Panc1 (cell line): ENCODE measurements around the gene SPSB1. TPM values are rescaled to one million over a fixed set of nuclear protein-coding genes. Genes with fewer than 3 reads are reported as not detected.

Experiments used
- ATAC-seq: fragments of 200-7000 bp; cut with Tn5 transposase; 2 replicates; pipeline ENCODE4 v1.9.1; 2020; ENCODE audit warnings: mild to moderate bottlenecking, moderate library complexity
- BruUV-seq: library from RNA; stranded (reverse); fragments of 400-500 nt; replicated peaks from 2 replicates; lab custom pipeline; 2021; lab: Mats Ljungman, UMichigan
- CTCF ChIA-PET: fragments of 300-600 bp; sonication (Branson Sonifier 250); formaldehyde crosslinking; loops from one replicate; lab custom pipeline; 2022; ENCODE audit warnings: antibody characterized with exemption; lab: Charles Lee
- POLR2A ChIA-PET: fragments of 300-600 bp; sonication (Branson Sonifier 250); formaldehyde crosslinking; loops from one replicate; lab custom pipeline; 2022; ENCODE audit warnings: antibody characterized with exemption; lab: Charles Lee
- DNase-seq: peaks from one replicate; pipeline ENCODE4 v3.0.0-alpha.2; 2010; ENCODE audit warnings: low read depth, low spot score
- H3K27ac ChIP-seq: 2 replicates; pipeline ENCODE4 v1.5.1; 2011; ENCODE audit warnings: mild to moderate bottlenecking, low read length, inconsistent platforms
- H3K27me3 ChIP-seq: fragments of 200-500 bp; sonication (Bioruptor generic); 2 replicates; pipeline ENCODE4 v1.6.0; 2014; ENCODE audit warnings: low read length, inconsistent platforms; ENCODE audit not compliant: control insufficient read depth, insufficient read depth
- H3K36me3 ChIP-seq: fragments of 200-500 bp; sonication (Bioruptor generic); 2 replicates; pipeline ENCODE4 v1.5.1; 2014; ENCODE audit warnings: inconsistent platforms, mild to moderate bottlenecking, low read length, moderate library complexity; ENCODE audit not compliant: control insufficient read depth, insufficient read depth
- H3K4me1 ChIP-seq: 2 replicates; pipeline ENCODE4 v1.5.1; 2011; ENCODE audit warnings: inconsistent platforms, mild to moderate bottlenecking, low read length, moderate library complexity; ENCODE audit not compliant: control insufficient read depth, insufficient read depth
- H3K4me3 ChIP-seq, 2 experiments: 2 replicates each; pipeline ENCODE4 v1.5.1; 2011 to 2012; ENCODE audit warnings: low read depth in 2 of 2, low read length in 2 of 2, mild to moderate bottlenecking in 2 of 2, inconsistent platforms in 1 of 2, moderate library complexity in 1 of 2
- H3K9me3 ChIP-seq: fragments of 200-500 bp; sonication (Bioruptor generic); 2 replicates; pipeline ENCODE4 v1.5.1; 2014; ENCODE audit warnings: low read depth, mild to moderate bottlenecking, inconsistent platforms, low read length, moderate library complexity; ENCODE audit not compliant: control insufficient read depth, insufficient read depth
- CTCF ChIP-seq: fragments of 450-650 bp; IDR thresholded peaks from 2 replicates; pipeline ENCODE4 v1.5.1; 2017; ENCODE audit warnings: mild to moderate bottlenecking
- POLR2AphosphoS5 ChIP-seq: IDR thresholded peaks from 2 replicates; pipeline ENCODE4 v1.6.1; 2012; ENCODE audit warnings: mild to moderate bottlenecking, low read depth, low read length, moderate library complexity
- REST ChIP-seq, 2 experiments: IDR thresholded peaks; 2 replicates each; pipeline ENCODE4 v1.6.1; 2011 to 2012; ENCODE audit warnings: low read depth in 2 of 2, control low read depth in 1 of 2, low read length in 1 of 2, mild to moderate bottlenecking in 1 of 2, moderate library complexity in 1 of 2; ENCODE audit not compliant: insufficient read depth in 1 of 2
- SIN3A ChIP-seq: IDR thresholded peaks from 2 replicates; pipeline ENCODE4 v1.6.1; 2012; ENCODE audit warnings: low read depth, mild to moderate bottlenecking, low read length, moderate library complexity, borderline replicate concordance; ENCODE audit not compliant: insufficient read depth
- TCF7L2 ChIP-seq: IDR thresholded peaks from 2 replicates; pipeline ENCODE4 v1.6.1; 2011; ENCODE audit warnings: mild to moderate bottlenecking, low read depth, low read length, inconsistent platforms
- in situ Hi-C: cut with HindIII; loops from 2 replicates; pipeline ENCODE4 v1.10.0; 2016; ENCODE audit warnings: low sequenced_read_pairs, low pct_unique_long_range_greater_than_20kb
- intact Hi-C: fragments of 100-400 bp; cut with micrococcal nuclease; formaldehyde crosslinking; loops from one replicate; pipeline ENCODE4 v1.10.0; 2022; ENCODE audit not compliant: unreplicated experiment
- total RNA-seq: library from RNA; stranded (reverse); gene quantifications from one replicate; pipeline ENCODE4 v1.2.1, GENCODE V29; 2021; ENCODE audit not compliant: unreplicated experiment

Gene SPSB1
- total RNA-seq, 1 experiment from 2014 or later: 73.7 TPM

DNA sequence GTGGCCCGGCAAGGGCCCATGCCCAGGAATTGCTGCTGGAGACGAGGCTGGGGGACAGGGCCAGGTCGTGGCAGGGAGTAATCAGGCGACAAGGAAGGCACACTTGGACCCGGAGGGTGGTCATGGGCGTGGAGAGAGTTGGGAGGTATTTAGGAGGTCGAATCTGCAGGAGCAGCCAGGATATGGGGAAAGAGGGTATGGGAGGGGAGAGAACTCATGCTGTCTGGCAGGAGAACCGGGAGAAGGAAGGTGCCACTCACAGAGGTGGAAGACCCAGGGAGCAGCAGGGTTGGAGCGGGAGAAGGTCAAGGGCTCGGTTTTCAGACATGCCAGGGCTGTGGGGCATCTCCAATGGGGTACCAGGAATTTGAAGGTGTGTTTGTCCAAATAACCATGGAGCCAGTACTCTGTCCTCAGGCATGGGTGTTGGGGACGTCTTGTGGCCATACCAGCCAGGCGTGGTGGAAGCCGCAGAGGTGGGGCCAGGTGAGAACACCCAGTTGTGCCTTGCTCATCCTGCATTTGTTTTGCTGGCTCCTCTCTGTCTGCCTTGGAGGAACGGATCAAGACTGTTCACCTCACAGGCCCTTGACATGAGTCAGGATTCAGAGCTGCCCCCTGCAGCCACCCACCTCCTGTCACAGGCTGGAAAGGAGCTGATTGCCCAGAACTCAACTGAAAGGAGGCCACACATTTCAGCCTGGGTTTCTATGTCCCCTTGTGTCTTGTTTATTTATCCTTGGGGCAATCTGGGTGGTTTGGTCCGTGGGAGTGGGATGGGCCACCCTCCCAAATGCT, 111.6 kb downstream of the SPSB1 start:
- Histone ChIP-seq H3K27ac (peak overlapping the region; percentile 36), H3K4me3 (no peak overlapping the region), H3K36me3 (no peaks in the 10 kb centered on the region), H3K9me3 (no peaks in the 10 kb centered on the region), H3K27me3 (no peaks in the 10 kb centered on the region), H3K4me1 (peaks cover 39% of the 10 kb centered on the region)
- intact Hi-C loops: no loop called here
- POLR2A ChIA-PET: no interaction called here
- in situ Hi-C loops: no loop called here
- no peak for DNase-seq
- ATAC-seq: no peak
- TF ChIP-seq CTCF: no peak
- no peak for TF ChIP-seq SIN3A
- TF ChIP-seq POLR2AphosphoS5: no peak
- no peak for TF ChIP-seq REST (IDR thresholded peaks at IDR 0.05; ENCODE audit: insufficient read depth in 1 of 2, low read depth in 2 of 2, low read length in 1 of 2)
- TF ChIP-seq TCF7L2: no peak
- BruUV-seq: no TSS peak
- CTCF ChIA-PET: no interaction called here

GRCh38 chr1:9406111-9406510, 113.4 kb downstream of the SPSB1 start:
- no TSS peak for BruUV-seq

More at GRCh38 chr1:9406111-9406510, 113.4 kb downstream of the SPSB1 start:
- ChIA-PET CTCF (interaction anchor here (0.7 kb wide), 1 partner anchor 27 kb away, joined by 3 read pairs; no protein-coding TSS in a partner anchor), POLR2A (no interaction called here)
- ATAC-seq (no peak), DNase-seq (no peak)
- Histone ChIP-seq H3K4me3 (no peak overlapping the region), H3K36me3 (no peaks in the 10 kb centered on the region), H3K4me1 (peaks cover 31% of the 10 kb centered on the region), H3K9me3 (no peaks in the 10 kb centered on the region), H3K27me3 (no peaks in the 10 kb centered on the region), H3K27ac (peak overlapping the region; percentile 36)
- TF ChIP-seq REST (IDR thresholded peaks at IDR 0.05; ENCODE audit: insufficient read depth in 1 of 2, low read depth in 2 of 2, low read length in 1 of 2): no peak
- TF ChIP-seq TCF7L2: no peak
- TF ChIP-seq SIN3A: no peak
- no peak for TF ChIP-seq POLR2AphosphoS5
- no peak for TF ChIP-seq CTCF
- in situ Hi-C loops (no loop called here), intact Hi-C loops (no loop called here)
